Measurements from ENCODE around the gene WWOX. TPM values are rescaled to one million over a fixed set of nuclear protein-coding genes. Genes with fewer than 3 reads are reported as not detected.

WWOX gene
- total RNA-seq, 1 donor from 2014 or later: 106 TPM

- H3K27ac ChIP-seq: no peak overlapping the region
- no peaks in the 10 kb centered on the region for H3K36me3 ChIP-seq
- H3K9me3 ChIP-seq: no peaks in the 10 kb centered on the region
- intact Hi-C loops (cut with DNase I): no loop called here
- H3K4me1 ChIP-seq: no peaks in the 10 kb centered on the region
- H3K4me3 ChIP-seq: no peak overlapping the region
- H3K27me3 ChIP-seq: no peaks in the 10 kb centered on the region
- no peak for DNase-seq (ENCODE audit: low spot score in 2 of 2)
- TF ChIP-seq, protein P1, sequence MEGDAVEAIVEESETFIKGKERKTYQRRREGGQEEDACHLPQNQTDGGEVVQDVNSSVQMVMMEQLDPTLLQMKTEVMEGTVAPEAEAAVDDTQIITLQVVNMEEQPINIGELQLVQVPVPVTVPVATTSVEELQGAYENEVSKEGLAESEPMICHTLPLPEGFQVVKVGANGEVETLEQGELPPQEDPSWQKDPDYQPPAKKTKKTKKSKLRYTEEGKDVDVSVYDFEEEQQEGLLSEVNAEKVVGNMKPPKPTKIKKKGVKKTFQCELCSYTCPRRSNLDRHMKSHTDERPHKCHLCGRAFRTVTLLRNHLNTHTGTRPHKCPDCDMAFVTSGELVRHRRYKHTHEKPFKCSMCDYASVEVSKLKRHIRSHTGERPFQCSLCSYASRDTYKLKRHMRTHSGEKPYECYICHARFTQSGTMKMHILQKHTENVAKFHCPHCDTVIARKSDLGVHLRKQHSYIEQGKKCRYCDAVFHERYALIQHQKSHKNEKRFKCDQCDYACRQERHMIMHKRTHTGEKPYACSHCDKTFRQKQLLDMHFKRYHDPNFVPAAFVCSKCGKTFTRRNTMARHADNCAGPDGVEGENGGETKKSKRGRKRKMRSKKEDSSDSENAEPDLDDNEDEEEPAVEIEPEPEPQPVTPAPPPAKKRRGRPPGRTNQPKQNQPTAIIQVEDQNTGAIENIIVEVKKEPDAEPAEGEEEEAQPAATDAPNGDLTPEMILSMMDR (IDR thresholded peaks at IDR 0.05): no peak
Measured at GRCh38 chr16:78133919-78134318, 34.5 kb downstream of the WWOX start.

DNA sequence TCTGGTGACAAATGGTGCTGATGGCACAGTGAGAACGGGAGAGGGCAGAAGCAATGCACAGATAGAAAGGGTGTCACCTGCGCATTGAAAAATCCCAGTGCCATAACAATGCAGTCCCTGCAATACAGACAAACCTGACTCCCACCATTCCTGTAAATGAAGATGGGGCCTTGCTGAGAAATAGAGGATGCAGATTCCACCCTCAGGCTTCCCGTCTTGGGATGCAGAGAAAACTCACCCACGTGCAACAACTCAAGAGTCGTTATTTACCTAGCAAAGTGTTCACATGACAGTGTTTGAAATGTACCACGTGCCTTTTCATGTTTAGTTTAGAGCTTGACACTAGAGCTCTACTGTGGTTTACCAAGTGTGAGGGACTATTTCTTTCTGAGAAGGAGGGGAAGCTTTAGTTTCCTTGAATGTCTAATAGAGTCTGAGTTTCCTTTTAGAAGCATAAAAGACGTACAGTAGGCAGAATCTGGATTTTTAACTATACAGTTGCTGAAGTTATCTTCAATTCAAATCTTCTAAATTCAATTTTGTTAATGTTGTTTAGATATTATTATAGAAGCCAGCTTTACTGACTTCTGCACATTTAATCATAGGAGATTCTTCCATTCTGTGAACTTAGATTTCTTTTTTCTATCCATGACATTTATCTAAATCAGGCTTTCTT lies 35.6 kb downstream of the WWOX start:
- peaks cover under 1 to 3% of the 10 kb centered on the region in 2 donors for H3K9me3 ChIP-seq
- no peaks in the 10 kb centered on the region for H3K27me3 ChIP-seq
- intact Hi-C loops (cut with DNase I): no loop called here
- no peak overlapping the region for H3K4me3 ChIP-seq
- no peaks in the 10 kb centered on the region for H3K36me3 ChIP-seq
- H3K4me1 ChIP-seq: no peaks in the 10 kb centered on the region
- TF ChIP-seq, protein P1 (IDR thresholded peaks at IDR 0.05): no peak
- no peak overlapping the region for H3K27ac ChIP-seq
- DNase-seq (ENCODE audit: low spot score in 2 of 2): no peak

- no peak overlapping the region for H3K4me3 ChIP-seq
- H3K36me3 ChIP-seq: no peaks in the 10 kb centered on the region
- H3K4me1 ChIP-seq: peaks cover 0 to 2% of the 10 kb centered on the region in 2 donors
- no peak for DNase-seq (ENCODE audit: low spot score in 2 of 2)
- intact Hi-C loops (cut with DNase I): no loop called here
- no peaks in the 10 kb centered on the region for H3K27me3 ChIP-seq
- TF ChIP-seq, protein P1 (IDR thresholded peaks at IDR 0.05): no peak
- no peak overlapping the region for H3K27ac ChIP-seq
- peaks cover 3% of the 10 kb centered on the region in 2 donors for H3K9me3 ChIP-seq
Measured at GRCh38 chr16:78137179-78137578, 37.7 kb downstream of the WWOX start.

GRCh38 chr16:78137782-78138616 lies 38.5 kb downstream of the WWOX start:
- DNase-seq (ENCODE audit: low spot score in 2 of 2): no peak
- peaks cover 3% of the 10 kb centered on the region in 2 donors for H3K9me3 ChIP-seq
- intact Hi-C loops (cut with DNase I): no loop called here
- no peak overlapping the region for H3K27ac ChIP-seq
- TF ChIP-seq, protein P1 (IDR thresholded peaks at IDR 0.05): no peak
- no peaks in the 10 kb centered on the region for H3K36me3 ChIP-seq
- H3K4me1 ChIP-seq: peaks cover 0 to 8% of the 10 kb centered on the region in 2 donors
- H3K4me3 ChIP-seq: no peak overlapping the region
- H3K27me3 ChIP-seq: no peaks in the 10 kb centered on the region

GRCh38 chr16:78140818-78141466 lies 41.5 kb downstream of the WWOX start:
- DNase-seq (ENCODE audit: low spot score in 2 of 2): no peak
- no peaks in the 10 kb centered on the region for H3K27me3 ChIP-seq
- no peak overlapping the region for H3K27ac ChIP-seq
- TF ChIP-seq, protein P1 (IDR thresholded peaks at IDR 0.05): no peak
- H3K36me3 ChIP-seq: no peaks in the 10 kb centered on the region
- peaks cover 0 to 12% of the 10 kb centered on the region in 2 donors for H3K4me1 ChIP-seq
- H3K9me3 ChIP-seq: peaks cover 3% of the 10 kb centered on the region in 2 donors
- no peak overlapping the region for H3K4me3 ChIP-seq
- intact Hi-C loops (cut with DNase I): no loop called here
